ENCODE measurements around the gene TLE3. TPM values are rescaled to one million over a fixed set of nuclear protein-coding genes. Genes with fewer than 3 reads are reported as not detected.

TLE3 gene
- total RNA-seq, 3 donors from 2014 or later: 115 to 153 (median 139) TPM

DNA sequence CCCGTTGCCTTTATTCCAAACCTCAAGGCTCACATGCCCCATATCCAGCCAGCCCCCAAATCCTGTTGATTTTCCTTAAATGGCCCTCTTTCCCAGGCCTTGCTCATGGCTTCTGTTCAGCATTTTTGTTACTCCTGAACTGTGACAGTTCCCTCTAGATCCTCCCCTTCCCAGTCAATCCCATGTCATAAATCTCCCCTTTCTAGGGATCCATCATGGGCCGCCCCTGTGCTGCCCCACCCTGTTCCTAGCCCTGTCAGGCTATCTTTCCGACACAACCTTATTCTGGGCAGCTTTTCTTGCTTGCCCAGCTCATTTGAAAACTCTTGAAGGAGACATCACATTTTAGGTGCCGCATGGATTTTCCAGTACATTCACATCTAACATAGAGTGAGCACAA lies 84.8 kb downstream of the TLE3 start:
- ATAC-seq: no peak
- H3K4me1 Mint-ChIP-seq (ENCODE audit: low read depth): peaks cover 13% of the 10 kb centered on the region

DNA sequence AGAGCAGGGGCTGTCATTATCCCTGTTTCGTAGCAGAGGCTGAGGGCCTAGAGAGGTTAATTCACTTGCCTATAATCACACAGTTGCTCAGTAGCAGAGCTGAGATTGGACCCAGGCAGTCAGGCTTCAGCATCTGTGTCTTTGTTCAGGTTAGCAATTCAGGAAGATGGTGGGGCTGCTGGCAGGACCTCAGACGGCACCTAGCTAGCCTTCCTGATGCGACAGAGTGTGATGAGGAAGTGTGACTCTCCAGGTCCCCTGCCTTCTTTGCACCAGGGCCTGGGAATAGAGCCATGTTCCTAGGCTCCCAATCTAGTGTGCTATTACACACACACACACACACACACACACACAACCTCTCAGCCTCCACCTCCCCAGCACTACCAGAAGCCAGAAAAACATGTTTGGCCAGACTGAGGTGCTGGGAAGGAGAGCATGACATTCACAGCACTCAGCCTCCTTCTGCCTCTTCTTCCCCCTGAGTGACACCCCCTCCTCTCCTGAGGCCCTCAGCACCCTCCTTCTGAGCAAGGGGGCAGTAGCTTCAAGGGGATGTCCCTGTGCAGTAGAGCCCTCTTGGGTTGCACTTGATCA lies 88.9 kb downstream of the TLE3 start:
- DNase-seq (no peak), ATAC-seq (no peak)
- H3K9me3 Mint-ChIP-seq: no peaks in the 10 kb centered on the region
- no peaks in the 10 kb centered on the region for H3K36me3 Mint-ChIP-seq (ENCODE audit: insufficient read depth)
- H3K27me3 Mint-ChIP-seq (ENCODE audit: low read depth): no peaks in the 10 kb centered on the region
- no peak overlapping the region for H3K4me3 Mint-ChIP-seq
- H3K4me1 Mint-ChIP-seq (ENCODE audit: low read depth): no peaks in the 10 kb centered on the region

More for the DNA sequence above, 84.8 kb downstream of the TLE3 start:
- DNase-seq: no peak
- H3K36me3 Mint-ChIP-seq (ENCODE audit: insufficient read depth): peaks cover under 1% of the 10 kb centered on the region
- peaks cover 9% of the 10 kb centered on the region for H3K9me3 Mint-ChIP-seq
- H3K27me3 Mint-ChIP-seq (ENCODE audit: low read depth): peaks cover 11% of the 10 kb centered on the region
- H3K4me3 Mint-ChIP-seq: no peak overlapping the region

DNA sequence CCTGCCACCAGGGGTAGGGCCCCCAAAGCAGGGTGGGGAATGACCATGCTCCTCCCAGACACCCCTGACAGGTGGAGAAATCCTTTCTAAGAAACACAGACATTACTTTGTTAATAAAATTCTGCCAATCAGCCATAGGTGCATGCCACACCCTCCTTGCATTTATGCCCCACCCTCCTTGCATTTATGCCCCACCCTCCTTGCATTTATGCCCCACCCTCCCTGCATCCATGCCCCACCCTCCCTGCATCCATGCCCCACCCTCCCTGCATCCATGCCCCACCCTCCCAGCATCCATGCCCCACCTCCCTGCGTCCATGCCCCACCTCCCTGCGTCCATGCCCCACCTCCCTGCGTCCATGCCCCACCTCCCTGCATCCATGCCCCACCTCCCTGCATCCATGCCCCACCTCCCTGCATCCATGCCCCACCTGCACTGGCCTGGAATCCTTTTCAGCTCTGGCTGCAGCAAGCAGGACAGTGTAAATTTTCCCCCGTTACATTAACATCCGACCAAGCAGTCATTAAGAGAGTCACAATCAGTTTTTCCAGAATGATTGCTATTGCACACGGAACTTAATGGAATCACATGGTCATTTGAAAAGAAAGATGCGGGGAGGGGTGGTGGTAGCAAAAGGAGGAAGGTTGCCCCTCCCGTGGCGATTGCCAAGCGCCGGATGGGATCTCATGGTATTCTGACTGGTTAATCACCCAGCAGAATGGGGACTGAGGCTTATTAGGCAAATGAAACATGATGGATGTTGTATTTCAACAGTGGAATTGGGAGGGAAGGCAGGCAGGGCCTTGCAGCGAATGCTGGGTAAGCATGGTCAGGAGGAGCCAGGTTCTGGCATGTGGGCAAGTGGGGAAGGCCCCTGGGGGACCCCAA lies 91.2 kb downstream of the TLE3 start:
- Mint-ChIP-seq H3K4me3 (no peak overlapping the region), H3K36me3 (ENCODE audit: insufficient read depth) (no peaks in the 10 kb centered on the region), H3K27me3 (ENCODE audit: low read depth) (no peaks in the 10 kb centered on the region), H3K9me3 (peaks cover 10% of the 10 kb centered on the region), H3K4me1 (ENCODE audit: low read depth) (no peaks in the 10 kb centered on the region)
- DNase-seq: no peak
- ATAC-seq: no peak

DNA sequence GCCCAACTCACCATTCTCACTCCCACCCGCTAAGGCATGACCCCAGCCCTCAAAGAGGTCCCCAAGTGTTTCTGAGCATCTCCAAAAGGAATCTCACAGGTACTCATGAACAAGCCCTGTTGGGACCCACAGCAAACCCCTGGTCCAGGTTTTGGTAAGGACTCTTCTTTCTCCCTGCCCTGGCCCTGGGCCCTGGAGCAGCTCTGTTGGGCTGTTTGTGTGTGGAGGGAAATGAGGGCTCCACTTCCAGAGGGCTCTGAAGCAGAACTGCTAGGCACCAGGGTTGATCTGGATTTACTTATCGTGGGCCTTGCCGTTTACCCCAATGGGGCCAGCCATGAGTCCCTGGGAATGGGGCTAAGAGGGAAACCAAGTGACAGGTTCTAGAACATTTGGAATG lies 92.9 kb downstream of the TLE3 start:
- no peak for DNase-seq
- no peaks in the 10 kb centered on the region for H3K27me3 Mint-ChIP-seq (ENCODE audit: low read depth)
- H3K36me3 Mint-ChIP-seq (ENCODE audit: insufficient read depth): no peaks in the 10 kb centered on the region
- no peak overlapping the region for H3K4me3 Mint-ChIP-seq
- H3K4me1 Mint-ChIP-seq (ENCODE audit: low read depth): no peaks in the 10 kb centered on the region
- peaks cover 10% of the 10 kb centered on the region for H3K9me3 Mint-ChIP-seq
- no peak for ATAC-seq

DNA sequence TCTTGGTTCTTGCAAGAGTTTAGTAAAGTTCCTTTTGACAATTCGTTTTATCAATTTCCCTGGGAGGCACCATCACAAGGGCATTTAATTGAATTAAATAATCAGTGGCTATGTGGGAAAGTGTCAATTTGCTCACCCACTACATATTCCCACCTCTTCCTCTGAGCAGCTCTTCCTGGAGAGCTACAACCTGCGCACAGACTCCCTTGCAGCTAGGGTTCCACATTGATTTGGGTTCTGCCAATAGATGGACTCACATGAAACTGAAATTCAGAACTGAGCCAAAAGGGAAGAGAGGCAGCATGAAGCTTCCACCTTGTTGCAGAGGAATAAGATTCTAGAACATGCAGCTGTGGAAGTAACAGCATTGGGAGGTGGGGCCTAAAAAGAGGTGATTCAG lies 94.8 kb downstream of the TLE3 start:
- ATAC-seq (no peak), DNase-seq (no peak)
- peaks cover 10% of the 10 kb centered on the region for H3K9me3 Mint-ChIP-seq
- H3K36me3 Mint-ChIP-seq (ENCODE audit: insufficient read depth): no peaks in the 10 kb centered on the region
- H3K4me1 Mint-ChIP-seq (ENCODE audit: low read depth): no peaks in the 10 kb centered on the region
- H3K27me3 Mint-ChIP-seq (ENCODE audit: low read depth): no peaks in the 10 kb centered on the region
- H3K4me3 Mint-ChIP-seq: no peak overlapping the region

DNA sequence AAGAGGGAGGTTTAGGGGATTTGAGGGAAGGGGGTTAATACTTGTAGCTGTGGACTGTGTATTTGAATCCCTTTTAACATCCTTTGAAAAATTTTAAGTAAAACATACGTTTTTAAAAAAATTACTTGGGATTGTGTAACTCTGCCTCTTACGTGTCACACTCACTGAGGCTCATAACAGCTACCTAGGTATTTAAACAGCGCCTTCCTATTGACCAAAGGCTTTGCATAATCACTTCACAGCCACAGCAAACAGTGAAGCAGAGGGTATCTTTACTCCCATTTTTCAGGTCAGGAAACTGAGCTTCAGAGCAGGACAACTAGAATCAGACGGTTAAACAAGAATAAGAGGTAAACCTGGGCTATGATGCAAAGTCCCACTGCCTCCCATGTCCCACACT lies 95.9 kb downstream of the TLE3 start:
- H3K4me3 Mint-ChIP-seq: no peak overlapping the region
- H3K27me3 Mint-ChIP-seq (ENCODE audit: low read depth): no peaks in the 10 kb centered on the region
- peaks cover 10% of the 10 kb centered on the region for H3K9me3 Mint-ChIP-seq
- DNase-seq (no peak), ATAC-seq (no peak)
- H3K4me1 Mint-ChIP-seq (ENCODE audit: low read depth): no peaks in the 10 kb centered on the region
- H3K36me3 Mint-ChIP-seq (ENCODE audit: insufficient read depth): no peaks in the 10 kb centered on the region

DNA sequence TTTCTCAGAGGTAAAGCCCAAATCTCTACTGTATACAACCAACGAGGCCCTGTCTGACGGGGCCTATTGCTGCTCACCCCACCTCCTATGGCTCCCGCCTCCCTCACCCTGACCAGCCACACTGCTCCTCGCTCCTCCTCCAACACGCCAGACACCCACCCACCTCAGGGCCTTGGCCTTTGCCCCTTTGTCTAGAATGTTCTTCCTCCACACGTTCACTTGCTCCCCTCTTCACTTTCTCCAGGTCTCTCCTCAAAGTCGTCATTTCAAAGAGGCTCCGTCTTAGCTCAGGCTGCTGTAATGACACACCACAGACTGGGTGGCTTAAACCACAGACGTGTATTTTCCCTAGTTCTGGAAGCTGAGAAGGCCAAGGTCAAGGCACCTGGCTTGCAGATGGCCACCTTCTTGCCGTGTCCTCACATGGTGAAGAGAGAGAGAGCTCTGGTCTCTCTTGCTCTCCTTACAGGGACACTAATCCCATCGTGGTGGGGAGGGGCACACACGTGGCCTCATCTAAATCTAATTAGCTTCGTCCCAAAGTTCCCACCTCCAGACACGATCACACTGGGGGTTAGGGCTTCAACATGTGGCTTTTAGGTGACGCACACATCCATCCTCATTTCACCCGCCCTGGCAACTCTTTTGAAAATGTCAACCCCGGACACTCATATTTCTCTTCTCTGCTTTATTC lies 98.2 kb downstream of the TLE3 start:
- Mint-ChIP-seq H3K9me3 (peaks cover 10% of the 10 kb centered on the region), H3K36me3 (ENCODE audit: insufficient read depth) (no peaks in the 10 kb centered on the region), H3K4me1 (ENCODE audit: low read depth) (no peaks in the 10 kb centered on the region), H3K4me3 (no peak overlapping the region), H3K27me3 (ENCODE audit: low read depth) (no peaks in the 10 kb centered on the region)
- DNase-seq: no peak
- no peak for ATAC-seq

DNA sequence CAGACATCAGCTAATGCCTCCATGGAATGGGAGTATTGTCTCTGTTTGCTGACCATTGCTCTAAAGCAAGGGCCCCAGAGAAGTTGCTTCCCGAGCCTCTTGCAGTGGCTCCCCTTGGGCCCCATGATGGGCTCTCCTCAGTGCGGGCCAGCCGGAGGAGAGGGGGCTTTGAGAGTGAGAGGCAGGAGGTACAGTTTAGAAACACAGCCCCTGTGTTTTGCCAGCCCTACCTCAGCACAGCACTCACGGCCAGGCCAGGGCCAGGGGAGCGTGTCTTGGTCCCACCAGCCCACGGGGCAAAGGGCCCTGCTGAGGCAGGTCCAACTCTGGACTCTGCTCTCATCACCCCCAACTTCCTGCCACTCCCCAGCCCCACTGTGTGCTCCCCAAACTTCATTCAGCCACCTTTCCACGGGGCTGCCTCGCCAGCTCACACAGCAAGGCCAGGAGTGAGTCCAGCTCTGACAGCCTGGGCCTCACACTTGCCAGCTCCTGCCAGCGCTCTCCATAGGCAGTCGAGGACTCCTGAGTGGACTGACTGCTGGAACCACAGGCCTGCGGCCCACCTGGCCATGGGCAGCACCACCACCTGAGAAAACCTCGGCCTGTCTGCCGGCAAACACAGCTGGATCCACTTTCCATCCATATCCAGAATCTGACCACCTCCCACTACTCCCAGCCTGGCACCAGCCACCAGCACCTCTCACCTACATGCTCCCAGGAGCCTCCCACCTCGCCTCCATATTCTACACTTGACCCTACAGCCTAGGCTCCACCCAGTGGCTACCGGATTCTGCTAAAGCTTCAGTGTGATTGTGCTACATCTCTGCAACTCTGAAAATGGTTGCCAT lies 99.0 kb downstream of the TLE3 start:
- H3K36me3 Mint-ChIP-seq (ENCODE audit: insufficient read depth): no peaks in the 10 kb centered on the region
- no peaks in the 10 kb centered on the region for H3K27me3 Mint-ChIP-seq (ENCODE audit: low read depth)
- DNase-seq: no peak
- ATAC-seq: no peak
- H3K4me1 Mint-ChIP-seq (ENCODE audit: low read depth): no peaks in the 10 kb centered on the region
- H3K9me3 Mint-ChIP-seq: peaks cover 10% of the 10 kb centered on the region
- no peak overlapping the region for H3K4me3 Mint-ChIP-seq

DNA sequence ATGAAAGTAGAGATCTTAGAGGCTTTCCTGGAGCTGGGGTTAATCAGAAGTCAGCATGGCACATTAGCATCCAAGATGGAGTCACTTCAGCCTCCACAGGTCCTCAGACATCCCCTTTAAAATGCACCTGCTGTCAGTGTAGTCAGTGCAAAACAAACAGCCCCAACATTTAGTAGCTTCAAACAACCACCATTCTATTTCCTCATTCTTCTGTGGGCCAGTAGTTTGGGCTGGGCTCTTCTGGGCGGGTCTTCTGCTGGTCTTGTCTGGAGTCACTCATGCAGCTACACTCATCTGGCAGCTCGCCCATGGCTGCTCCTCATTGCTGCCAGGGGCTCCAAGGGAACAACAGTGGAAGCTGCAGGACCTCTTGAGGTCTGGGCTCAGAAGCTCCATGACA lies 99.9 kb downstream of the TLE3 start:
- no peaks in the 10 kb centered on the region for H3K4me1 Mint-ChIP-seq (ENCODE audit: low read depth)
- H3K9me3 Mint-ChIP-seq: peaks cover 4% of the 10 kb centered on the region
- DNase-seq (no peak), ATAC-seq (no peak)
- H3K4me3 Mint-ChIP-seq: no peak overlapping the region
- H3K27me3 Mint-ChIP-seq (ENCODE audit: low read depth): no peaks in the 10 kb centered on the region
- no peaks in the 10 kb centered on the region for H3K36me3 Mint-ChIP-seq (ENCODE audit: insufficient read depth)

Data from activated T-cell treated with anti-CD3 and anti-CD28 coated beads, Interleukin-2, amount 50 U/mL, for 4 hours (primary cell).